ENCODE measurements around the gene MTG2. TPM values are rescaled to one million over a fixed set of nuclear protein-coding genes. Genes with fewer than 3 reads are reported as not detected.
A peak's percentile ranks its signal among the peaks of the same experiment; 100 is the strongest.

The MTG2 gene
- total and polyA plus RNA-seq, 2 of the 13 experiments (the other 11 are each of a cell fraction or from before 2014, with no cell fraction given): 20.4 to 37.8 TPM

DNA sequence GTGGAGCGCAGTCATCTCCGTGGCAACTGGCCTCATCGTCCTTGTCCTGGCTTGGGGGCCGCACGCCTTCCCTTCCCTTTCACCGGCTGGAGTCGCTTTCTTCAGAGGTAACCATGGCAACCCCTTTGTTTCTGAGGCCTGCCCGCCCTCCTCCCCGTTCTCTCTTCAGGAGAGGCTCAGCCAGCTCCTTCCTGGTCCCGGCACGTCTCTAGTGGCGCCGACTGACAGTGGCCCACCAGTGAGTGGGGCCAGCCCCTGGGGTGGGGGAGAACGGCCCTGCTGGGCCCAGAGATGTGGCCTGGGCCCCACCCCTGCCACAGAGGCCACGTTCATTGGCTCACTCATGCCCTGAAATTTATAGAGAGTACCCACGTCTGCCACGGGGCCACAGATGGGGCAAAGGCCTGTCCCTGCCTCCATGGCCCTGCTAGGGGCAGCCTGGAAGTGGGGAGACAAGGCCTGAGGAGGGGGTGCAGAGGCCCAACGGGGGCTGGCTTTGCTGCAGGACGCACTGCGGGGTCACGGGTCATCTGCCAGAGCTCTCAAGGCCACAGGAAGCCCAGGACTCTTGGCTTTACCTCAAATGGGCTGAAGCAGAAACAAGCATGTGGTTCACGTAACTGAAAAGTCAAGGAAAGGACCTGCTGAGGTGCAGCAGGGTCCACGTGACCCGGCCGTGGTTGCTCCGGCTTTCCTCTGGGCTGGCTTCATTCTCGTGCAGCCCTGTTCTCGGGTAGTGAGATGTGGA lies 54.1 kb downstream of the MTG2 start (continued):
- TF ChIP-seq, protein P1, sequence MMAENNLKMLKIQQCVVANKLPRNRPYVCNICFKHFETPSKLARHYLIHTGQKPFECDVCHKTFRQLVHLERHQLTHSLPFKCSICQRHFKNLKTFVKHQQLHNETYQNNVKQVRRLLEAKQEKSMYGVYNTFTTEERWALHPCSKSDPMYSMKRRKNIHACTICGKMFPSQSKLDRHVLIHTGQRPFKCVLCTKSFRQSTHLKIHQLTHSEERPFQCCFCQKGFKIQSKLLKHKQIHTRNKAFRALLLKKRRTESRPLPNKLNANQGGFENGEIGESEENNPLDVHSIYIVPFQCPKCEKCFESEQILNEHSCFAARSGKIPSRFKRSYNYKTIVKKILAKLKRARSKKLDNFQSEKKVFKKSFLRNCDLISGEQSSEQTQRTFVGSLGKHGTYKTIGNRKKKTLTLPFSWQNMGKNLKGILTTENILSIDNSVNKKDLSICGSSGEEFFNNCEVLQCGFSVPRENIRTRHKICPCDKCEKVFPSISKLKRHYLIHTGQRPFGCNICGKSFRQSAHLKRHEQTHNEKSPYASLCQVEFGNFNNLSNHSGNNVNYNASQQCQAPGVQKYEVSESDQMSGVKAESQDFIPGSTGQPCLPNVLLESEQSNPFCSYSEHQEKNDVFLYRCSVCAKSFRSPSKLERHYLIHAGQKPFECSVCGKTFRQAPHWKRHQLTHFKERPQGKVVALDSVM (CRISPR knock-in tag; IDR thresholded peaks at IDR 0.05): no peak
- TF ChIP-seq MED13 (CRISPR knock-in tag; IDR thresholded peaks at IDR 0.05) (no peak), ZNF616 (CRISPR knock-in tag; IDR thresholded peaks at IDR 0.05; ENCODE audit: low read depth) (0 out of 2 replicates have a peak, but pooled peaks have one; percentile 28), ZIK1 (CRISPR knock-in tag; IDR thresholded peaks at IDR 0.05; ENCODE audit: borderline replicate concordance, low read depth) (peak; percentile 25; the same call in 1 of the 2 replicates), ZMYM4 (CRISPR knock-in tag; IDR thresholded peaks at IDR 0.05) (0 out of 2 replicates have a peak, but pooled peaks have one; percentile 6), ZNF333 (CRISPR knock-in tag; IDR thresholded peaks at IDR 0.05; ENCODE audit: borderline replicate concordance) (peak; percentile 75; the same call in 1 of the 2 replicates), RBAK (CRISPR knock-in tag; IDR thresholded peaks at IDR 0.05) (0 out of 2 replicates have a peak, but pooled peaks have one; percentile 39), SRSF9 (IDR thresholded peaks at IDR 0.05; ENCODE audit: borderline replicate concordance, insufficient read depth, low read depth, low read length, poor library complexity, severe bottlenecking) (no peak)
- TF ChIP-seq, protein P2, sequence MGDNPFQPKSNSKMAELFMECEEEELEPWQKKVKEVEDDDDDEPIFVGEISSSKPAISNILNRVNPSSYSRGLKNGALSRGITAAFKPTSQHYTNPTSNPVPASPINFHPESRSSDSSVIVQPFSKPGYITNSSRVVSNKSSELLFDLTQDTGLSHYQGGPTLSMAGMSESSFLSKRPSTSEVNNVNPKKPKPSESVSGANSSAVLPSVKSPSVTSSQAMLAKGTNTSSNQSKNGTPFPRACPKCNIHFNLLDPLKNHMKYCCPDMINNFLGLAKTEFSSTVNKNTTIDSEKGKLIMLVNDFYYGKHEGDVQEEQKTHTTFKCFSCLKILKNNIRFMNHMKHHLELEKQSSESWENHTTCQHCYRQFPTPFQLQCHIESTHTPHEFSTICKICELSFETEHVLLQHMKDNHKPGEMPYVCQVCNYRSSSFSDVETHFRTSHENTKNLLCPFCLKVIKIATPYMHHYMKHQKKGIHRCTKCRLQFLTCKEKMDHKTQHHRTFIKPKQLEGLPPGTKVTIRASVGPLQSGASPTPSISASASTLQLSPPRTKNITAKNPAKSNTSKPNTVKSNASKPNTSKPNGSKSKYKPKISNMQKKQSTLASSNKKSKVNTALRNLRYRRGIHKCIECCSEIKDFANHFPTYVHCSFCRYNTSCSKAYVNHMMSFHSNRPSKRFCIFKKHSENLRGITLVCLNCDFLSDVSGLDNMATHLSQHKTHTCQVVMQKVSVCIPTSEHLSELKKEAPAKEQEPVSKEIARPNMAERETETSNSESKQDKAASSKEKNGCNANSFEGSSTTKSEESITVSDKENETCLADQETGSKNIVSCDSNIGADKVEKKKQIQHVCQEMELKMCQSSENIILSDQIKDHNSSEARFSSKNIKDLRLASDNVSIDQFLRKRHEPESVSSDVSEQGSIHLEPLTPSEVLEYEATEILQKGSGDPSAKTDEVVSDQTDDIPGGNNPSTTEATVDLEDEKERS (CRISPR knock-in tag; IDR thresholded peaks at IDR 0.05): 0 out of 2 replicates have a peak, but pooled peaks have one; percentile 28
- TF ChIP-seq, protein P3, sequence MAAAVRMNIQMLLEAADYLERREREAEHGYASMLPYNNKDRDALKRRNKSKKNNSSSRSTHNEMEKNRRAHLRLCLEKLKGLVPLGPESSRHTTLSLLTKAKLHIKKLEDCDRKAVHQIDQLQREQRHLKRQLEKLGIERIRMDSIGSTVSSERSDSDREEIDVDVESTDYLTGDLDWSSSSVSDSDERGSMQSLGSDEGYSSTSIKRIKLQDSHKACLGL (CRISPR knock-in tag; IDR thresholded peaks at IDR 0.05): peak; percentile 56; the same call in 1 of the 2 replicates
- TF ChIP-seq, protein P4, sequence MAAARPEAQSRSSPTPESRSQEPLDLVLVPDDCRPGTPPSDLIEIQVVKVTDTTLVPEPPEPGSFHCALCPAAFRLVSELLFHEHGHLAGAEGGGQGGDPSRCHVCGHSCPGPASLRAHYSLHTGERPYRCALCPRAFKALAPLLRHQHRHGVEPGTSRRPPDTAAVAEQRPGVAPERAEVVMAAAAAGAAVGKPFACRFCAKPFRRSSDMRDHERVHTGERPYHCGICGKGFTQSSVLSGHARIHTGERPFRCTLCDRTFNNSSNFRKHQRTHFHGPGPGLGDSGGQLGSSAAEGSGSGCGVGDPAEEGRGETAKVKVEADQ (CRISPR knock-in tag; IDR thresholded peaks at IDR 0.05; ENCODE audit: borderline replicate concordance): peak; percentile 12; the same call in 1 of the 2 replicates
- TF ChIP-seq, protein P5, sequence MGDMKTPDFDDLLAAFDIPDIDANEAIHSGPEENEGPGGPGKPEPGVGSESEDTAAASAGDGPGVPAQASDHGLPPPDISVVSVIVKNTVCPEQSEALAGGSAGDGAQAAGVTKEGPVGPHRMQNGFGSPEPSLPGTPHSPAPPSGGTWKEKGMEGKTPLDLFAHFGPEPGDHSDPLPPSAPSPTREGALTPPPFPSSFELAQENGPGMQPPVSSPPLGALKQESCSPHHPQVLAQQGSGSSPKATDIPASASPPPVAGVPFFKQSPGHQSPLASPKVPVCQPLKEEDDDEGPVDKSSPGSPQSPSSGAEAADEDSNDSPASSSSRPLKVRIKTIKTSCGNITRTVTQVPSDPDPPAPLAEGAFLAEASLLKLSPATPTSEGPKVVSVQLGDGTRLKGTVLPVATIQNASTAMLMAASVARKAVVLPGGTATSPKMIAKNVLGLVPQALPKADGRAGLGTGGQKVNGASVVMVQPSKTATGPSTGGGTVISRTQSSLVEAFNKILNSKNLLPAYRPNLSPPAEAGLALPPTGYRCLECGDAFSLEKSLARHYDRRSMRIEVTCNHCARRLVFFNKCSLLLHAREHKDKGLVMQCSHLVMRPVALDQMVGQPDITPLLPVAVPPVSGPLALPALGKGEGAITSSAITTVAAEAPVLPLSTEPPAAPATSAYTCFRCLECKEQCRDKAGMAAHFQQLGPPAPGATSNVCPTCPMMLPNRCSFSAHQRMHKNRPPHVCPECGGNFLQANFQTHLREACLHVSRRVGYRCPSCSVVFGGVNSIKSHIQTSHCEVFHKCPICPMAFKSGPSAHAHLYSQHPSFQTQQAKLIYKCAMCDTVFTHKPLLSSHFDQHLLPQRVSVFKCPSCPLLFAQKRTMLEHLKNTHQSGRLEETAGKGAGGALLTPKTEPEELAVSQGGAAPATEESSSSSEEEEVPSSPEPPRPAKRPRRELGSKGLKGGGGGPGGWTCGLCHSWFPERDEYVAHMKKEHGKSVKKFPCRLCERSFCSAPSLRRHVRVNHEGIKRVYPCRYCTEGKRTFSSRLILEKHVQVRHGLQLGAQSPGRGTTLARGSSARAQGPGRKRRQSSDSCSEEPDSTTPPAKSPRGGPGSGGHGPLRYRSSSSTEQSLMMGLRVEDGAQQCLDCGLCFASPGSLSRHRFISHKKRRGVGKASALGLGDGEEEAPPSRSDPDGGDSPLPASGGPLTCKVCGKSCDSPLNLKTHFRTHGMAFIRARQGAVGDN (CRISPR knock-in tag; IDR thresholded peaks at IDR 0.05): peak; percentile 88

All from HepG2 (cell line).